ENCODE measurements around the gene LBX1.
"Not testable (repeated sequence)": the region's sequence is repeated elsewhere in the genome, so short reads cannot be mapped to it uniquely, and the experiment has no call there.

The LBX1 gene

GRCh38 chr10:101214446-101215396 is 14.5 kb downstream of the LBX1 start:
- H3K4me3 ChIP-seq (ENCODE audit: low read depth, low read length), result no peak overlapping the region

GRCh38 chr10:101208543-101208942 is 20.7 kb downstream of the LBX1 start:
- H3K4me3 ChIP-seq (ENCODE audit: low read depth, low read length), result no peak overlapping the region

- no peak overlapping the region for H3K4me3 ChIP-seq (ENCODE audit: low read depth, low read length)
Observed at GRCh38 chr10:101207026-101207425, 22.2 kb downstream of the LBX1 start.

- H3K4me3 ChIP-seq (ENCODE audit: low read depth, low read length), result not testable (repeated sequence)
Observed at GRCh38 chr10:101202667-101203066, 26.6 kb downstream of the LBX1 start.

- H3K4me3 ChIP-seq (ENCODE audit: low read depth, low read length), result not testable (repeated sequence)
Observed at GRCh38 chr10:101198326-101198977, 30.8 kb downstream of the LBX1 start.

- H3K4me3 ChIP-seq (ENCODE audit: low read depth, low read length), result no peak overlapping the region
Observed at GRCh38 chr10:101195921-101196320, 33.3 kb downstream of the LBX1 start.

GRCh38 chr10:101189461-101190401 is 39.5 kb downstream of the LBX1 start:
- H3K4me3 ChIP-seq (ENCODE audit: low read depth, low read length), result no peak overlapping the region

- no peak overlapping the region for H3K4me3 ChIP-seq (ENCODE audit: low read depth, low read length)
Observed at GRCh38 chr10:101188942-101189341, 40.3 kb downstream of the LBX1 start.

- no peak overlapping the region for H3K4me3 ChIP-seq (ENCODE audit: low read depth, low read length)
Observed at GRCh38 chr10:101183458-101184183, 45.6 kb downstream of the LBX1 start.

- no peak overlapping the region for H3K4me3 ChIP-seq (ENCODE audit: low read depth, low read length)
Observed at GRCh38 chr10:101182936-101183335, 46.3 kb downstream of the LBX1 start.

Data from iPS-11a (cell line).